Skeletal muscle cell (primary cell): ENCODE data around the gene USP13.
A peak's percentile ranks its signal among the peaks of the same experiment; 100 is the strongest.
"Not testable (repeated sequence)": the region's sequence is repeated elsewhere in the genome, so short reads cannot be mapped to it uniquely, and the experiment has no call there.

Source experiments
- DNase-seq: peaks from one replicate; pipeline ENCODE4 v3.0.0-alpha.2; 2010; ENCODE audit warnings: low read depth
- H3K4me3 ChIP-seq: 2 replicates; pipeline ENCODE4 v1.5.1; 2011; ENCODE audit warnings: low read depth, mild to moderate bottlenecking, control low read depth, low read length, moderate library complexity

Gene USP13

DNA sequence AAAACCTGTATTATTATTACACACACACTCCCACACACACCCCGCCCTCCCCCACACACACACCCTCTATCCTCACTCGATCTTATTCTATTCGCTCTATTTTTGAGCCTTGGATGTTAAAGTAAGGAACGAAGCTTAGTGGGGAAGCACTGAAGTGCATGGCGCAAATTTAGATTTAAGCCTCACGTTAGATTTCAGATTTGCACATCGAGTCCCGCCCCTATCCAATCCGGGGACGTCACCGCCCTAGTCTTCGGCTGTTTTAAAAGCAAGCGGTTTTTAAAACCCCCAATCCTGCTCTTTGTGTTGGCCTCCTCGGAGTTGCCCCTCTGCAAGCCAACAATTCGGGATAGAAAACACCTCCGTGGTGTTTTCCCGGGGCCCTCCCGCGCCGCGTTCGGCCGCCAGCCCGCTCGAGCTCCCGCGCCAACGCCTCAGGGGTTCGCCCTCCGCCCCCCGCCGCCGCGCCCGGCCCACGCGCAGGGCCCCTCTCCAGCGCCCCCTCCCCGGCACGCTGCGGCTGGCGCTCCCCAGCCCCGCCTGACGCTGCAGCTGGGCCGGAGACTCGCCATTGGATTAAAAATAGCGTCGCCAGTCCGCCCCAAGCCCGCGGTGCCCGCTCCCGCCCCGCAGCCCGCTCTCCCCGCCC is at the start of gene USP13:
Gene USP13 (plus strand): TSS at position 594 of the 649 bp plus-strand sequence. CDS start 186 bp downstream, outside the sequence.
- H3K4me3 ChIP-seq = peak within 1 kb of the TSS; percentile 85
- DNase-seq = peak; percentile 59

DNA sequence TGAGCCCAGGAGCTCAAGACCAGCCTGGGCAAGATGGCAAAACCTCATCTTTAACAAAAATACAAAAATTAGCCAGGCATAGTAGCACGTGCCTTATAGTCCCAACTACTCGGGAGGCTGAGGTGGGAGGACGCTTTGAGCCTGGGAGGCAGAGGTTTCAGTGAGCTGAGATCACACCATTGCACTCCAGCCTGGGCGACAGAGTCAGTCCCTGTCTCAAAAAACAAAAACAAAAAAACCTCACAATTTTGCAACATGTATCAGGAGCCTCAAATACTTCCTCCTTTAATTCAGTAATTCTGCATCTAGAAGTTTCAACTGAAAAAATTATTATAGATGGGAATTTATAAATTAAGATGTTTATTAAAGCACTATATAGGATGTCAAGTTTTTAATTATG is 49.5 kb upstream of the USP13 start:
- peak overlapping the region; percentile 96 for H3K4me3 ChIP-seq
- DNase-seq = no peak

GRCh38 chr3:179603831-179604230 is 49.0 kb upstream of the USP13 start:
- peak overlapping the region; percentile 96 for H3K4me3 ChIP-seq

GRCh38 chr3:179604321-179605078 is 48.3 kb upstream of the USP13 start, which contains the start of the genes MRPL47 and NDUFB5:
MRPL47 (minus strand) TSS chr3:179604638; CDS start chr3:179604624, 14 bp downstream.
NDUFB5 (plus strand) TSS chr3:179604794; CDS start chr3:179604816, 22 bp downstream.
- H3K4me3 ChIP-seq = peak within 1 kb of the TSS; percentile 96

More at GRCh38 chr3:179603831-179604230, 49.0 kb upstream of the USP13 start:
- DNase-seq = no peak

GRCh38 chr3:179606534-179607085 is 46.2 kb upstream of the USP13 start:
- no peak for DNase-seq
- H3K4me3 ChIP-seq = no peak overlapping the region

More at GRCh38 chr3:179604321-179605078, 48.3 kb upstream of the USP13 start, which contains the start of the genes MRPL47 and NDUFB5:
- peak; percentile 85 for DNase-seq

DNA sequence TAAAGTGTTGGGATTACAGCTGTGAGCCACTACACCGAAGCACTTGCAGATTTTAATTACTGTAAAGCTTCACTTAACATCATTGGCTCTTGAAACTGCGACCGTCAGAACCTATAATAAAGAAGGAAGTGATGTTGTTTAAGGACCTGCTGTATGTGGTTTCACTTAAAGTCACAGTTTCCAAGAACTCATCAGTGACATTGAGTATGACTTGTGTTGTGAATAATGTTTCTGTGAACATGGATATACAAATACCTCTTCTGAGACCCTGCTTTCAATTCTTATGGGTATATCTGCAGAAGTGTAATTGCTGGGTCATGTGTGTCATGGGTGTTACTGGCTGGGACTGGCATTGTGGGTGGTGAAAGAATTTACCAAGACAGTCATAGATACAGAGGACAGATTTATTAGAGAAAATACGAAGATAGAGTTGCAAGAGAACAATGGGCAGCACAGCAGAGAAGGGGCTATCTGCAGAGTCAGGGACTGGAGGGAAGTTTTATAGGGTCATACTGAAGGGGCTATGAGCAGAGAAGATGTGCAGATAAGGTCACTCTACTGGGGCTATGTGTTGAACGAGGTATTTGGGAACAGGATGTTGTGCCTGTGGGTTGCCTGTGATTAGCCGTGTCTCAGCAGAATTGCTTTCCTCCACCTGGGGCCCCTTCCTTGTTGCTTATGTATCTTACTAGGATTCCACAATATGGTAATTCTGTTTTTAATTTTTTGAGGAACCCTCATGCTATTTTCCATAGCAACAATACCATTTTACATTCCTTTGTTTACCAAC is 43.7 kb upstream of the USP13 start:
- H3K4me3 ChIP-seq = no peak overlapping the region
- DNase-seq = no peak

- no peak for DNase-seq
- H3K4me3 ChIP-seq = no peak overlapping the region
Observed at GRCh38 chr3:179610066-179610465, 42.8 kb upstream of the USP13 start.

DNA sequence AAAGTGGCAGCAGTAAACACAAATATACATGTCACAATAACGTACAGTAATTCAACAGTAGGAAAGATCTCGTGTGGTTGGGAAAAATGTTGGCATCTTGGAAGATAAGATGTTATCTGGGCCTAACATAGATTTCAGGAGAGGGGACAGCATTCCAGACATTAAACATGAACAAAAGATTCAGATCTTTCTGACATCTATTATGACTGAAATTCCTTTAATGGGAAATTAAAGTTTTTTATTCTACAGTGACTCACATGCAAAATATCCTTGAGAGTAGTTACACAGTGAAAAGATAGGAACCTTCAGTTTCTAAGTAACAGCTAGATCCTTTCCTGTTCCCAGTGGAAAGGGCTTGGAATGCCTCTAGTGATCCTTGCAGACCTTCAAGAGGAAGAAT is 39.0 kb upstream of the USP13 start:
- DNase-seq = no peak
- no peak overlapping the region for H3K4me3 ChIP-seq

DNA sequence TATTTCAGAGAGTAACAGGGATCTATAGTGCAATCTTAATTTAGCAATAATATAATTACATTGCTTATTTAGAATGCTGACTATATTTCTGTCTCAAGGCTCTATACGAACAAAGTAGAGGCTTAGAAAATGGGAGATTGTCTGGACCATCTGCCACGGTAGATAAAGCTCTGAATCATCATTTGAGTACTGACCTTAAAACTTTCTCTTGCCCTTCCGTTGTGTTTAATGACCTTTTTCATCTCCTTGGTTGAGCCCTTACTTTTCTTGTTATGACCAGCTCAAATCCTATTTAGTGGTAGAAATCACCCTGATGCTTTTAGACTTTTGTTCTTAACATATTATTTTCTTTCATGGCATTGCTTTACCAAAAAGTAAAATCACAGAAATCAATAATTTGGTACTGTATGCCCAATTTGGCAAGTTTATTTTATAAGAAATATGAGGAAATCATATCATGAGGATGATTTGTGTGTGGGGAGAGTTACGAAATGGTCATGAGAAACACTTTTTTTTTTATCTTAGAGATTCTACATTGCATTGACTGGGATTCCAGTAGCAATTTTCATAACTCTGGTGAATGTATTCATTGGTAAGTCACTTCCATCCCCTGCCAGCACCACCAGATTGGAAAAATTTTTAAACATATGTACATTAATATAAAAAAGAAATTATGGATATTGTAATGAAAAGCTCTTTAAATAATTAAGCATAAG is 37.2 kb upstream of the USP13 start:
- no peak for DNase-seq
- H3K4me3 ChIP-seq = no peak overlapping the region

DNA sequence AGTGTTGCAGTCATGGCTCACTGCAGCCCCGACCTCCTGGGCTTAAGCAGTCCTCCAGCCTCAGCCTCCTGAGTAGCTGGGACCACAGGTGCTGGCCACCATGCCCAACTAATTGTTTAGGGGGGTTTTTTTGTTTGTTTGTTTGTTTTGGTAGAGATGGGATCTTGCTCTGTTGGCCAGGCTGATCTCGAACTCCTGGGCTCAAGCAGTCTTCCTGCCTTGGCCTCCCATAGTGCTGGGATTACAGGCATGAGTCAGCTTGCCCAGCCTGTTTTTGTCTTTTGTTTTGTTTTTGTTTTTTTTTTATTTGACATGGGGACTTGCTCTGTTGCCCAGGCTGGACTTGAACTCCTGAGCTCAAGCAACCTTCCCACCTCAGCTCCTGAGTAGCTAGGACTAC is 30.8 kb upstream of the USP13 start:
- no peak for DNase-seq

GRCh38 chr3:179624451-179624850 is 28.4 kb upstream of the USP13 start:
- H3K4me3 ChIP-seq = no peak overlapping the region
- no peak for DNase-seq

More for the DNA sequence above, 30.8 kb upstream of the USP13 start:
- H3K4me3 ChIP-seq = no peak overlapping the region

DNA sequence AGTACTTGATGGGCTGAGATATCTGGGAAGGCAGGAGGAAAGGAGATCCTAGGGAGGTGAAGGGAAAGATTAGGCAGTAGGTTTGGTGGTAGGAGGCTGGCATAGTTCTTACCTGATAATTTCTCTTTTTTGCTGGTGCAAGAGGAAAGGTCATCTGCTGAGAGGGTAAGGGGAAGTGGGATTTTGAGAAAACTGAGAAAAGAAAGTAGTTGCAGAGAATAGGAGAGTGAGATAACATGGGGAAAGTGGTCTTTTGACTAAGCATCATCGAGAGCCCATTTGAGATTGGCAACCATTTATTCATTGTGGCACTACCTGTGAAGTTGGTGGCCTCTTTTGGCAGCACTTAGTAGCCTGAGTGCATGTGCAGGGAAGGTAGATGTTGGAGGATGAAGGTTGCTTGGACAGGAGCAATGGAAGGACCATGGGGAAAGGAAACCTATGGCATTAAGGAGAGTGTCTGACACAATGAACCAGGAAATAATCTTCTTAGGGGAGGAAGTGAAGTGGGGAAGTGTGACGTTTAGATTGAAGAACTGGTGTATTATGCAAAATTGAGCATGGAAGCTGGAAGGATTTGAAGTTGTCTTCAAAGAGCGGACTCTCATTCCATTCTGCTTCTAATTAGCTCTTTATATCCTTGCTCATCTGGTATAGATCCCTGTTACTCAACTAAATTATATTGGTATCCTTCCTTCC is 21.9 kb upstream of the USP13 start:
- DNase-seq = no peak
- no peak overlapping the region for H3K4me3 ChIP-seq

DNA sequence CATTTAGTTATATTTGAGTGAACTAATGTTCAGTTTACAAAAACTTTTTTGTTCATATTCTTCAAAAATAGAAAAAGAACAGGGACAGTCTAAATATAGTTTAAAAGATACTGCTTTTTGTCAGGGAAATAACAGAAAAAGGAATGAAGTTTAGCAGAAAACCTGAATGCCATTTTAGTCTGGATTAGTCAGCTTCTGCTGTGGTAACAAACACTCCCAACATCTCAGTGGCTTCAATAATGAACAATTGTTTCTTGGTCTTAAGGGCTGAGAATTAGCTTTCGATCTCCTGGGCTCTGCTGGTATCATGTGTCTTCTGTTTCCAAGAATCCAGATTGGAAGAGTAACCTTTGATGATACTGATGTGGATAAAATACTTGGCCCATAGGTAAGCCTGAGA is 12.4 kb upstream of the USP13 start:
- DNase-seq = no peak
- no peak overlapping the region for H3K4me3 ChIP-seq

DNA sequence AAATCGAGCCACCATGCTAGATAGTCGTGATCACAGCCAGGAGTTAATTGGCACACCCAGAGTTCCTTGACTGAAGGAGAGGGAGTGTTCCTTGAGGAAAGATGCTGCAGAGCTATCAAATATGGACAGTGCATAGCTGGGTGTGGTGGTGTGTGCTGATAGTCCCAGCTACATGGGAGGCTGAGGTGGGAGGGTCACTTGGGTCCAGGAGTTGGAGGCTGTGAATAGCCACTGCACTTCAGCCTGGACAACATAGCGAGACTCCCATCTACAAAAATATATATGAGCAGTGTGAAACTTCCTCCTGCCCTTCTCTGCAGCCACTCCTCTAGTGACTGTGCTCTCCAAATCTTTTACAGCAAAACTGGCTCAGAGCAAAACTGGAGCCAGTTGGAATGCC is 10.0 kb upstream of the USP13 start:
- H3K4me3 ChIP-seq = no peak overlapping the region
- DNase-seq = no peak

DNA sequence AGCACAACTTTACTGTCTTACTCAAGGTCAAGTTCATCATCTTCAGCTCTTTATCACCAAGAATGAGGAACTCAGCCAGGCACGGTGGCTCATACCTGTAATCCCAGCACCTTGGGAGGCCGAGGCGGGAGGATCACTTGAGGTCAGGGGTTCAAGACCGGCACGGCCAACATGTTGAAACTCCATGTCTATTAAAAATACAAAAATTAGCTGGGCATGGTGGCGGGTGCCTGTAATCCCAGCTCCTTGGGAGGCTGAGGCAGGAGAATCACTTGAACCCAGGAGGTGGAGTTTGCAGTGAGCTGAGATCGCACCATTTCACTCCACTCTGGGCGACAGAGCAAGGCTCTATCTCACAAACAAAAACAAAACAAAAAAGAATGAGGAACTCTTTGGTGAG is 9.0 kb upstream of the USP13 start:
- H3K4me3 ChIP-seq, DNase-seq: not testable (repeated sequence)

GRCh38 chr3:179646177-179646576 is 6.7 kb upstream of the USP13 start:
- DNase-seq = no peak
- H3K4me3 ChIP-seq = no peak overlapping the region

GRCh38 chr3:179651687-179652446 is 973 bp upstream of the USP13 start:
- H3K4me3 ChIP-seq = peak overlapping the region; percentile 85

More at GRCh38 chr3:179651687-179652446, 973 bp upstream of the USP13 start:
- no peak for DNase-seq
